Retinal pigment epithelial cell (primary cell): Measurements from ENCODE around the gene SYT2.
"Not testable (repeated sequence)": the region's sequence is repeated elsewhere in the genome, so short reads cannot be mapped to it uniquely, and the experiment has no call there.

Experiments used
- DNase-seq: peaks from one replicate; pipeline ENCODE4 v3.0.0-alpha.2; 2010; ENCODE audit warnings: low read depth
- H3K4me3 ChIP-seq: 2 replicates; pipeline ENCODE4 v1.5.1; 2011; ENCODE audit warnings: mild to moderate bottlenecking, low read length, control low read depth, moderate library complexity
- CTCF ChIP-seq: conservative IDR thresholded peaks from 2 replicates; pipeline ENCODE4 v1.5.1; 2011; ENCODE audit warnings: low read depth, low read length, control low read depth, inconsistent platforms

SYT2 gene

DNA sequence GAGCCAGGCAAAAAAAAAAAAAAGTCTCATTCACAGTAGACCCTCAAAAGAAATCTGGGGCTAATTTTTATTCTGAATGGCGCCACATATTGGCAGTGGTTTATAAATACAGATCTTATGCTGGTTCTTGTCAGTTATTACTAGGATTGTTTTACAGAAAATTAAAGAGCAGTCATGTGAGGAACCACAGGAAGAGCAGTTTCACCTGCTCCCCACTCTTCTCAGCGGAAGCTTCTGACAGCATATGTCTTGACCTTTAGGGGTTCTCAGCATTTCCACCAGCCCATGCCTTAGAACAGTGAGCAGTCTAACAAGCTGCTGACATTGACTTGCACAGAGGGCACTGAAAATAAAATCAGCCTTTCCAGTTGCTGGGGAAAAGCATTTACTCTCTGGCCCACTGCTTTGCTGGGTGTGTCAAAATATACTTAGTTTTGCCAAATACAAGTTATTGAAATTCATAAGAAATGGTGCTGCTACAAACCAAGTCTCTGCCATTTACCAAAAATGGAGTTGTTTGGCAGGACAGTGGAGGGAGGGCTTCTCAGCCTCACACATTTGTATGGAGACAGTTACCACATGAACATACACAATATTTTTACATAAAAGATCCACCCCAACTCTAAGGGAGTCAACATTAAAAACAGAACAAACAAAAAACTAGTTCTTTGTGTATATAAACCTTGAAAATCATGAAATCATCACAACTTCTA lies 144.2 kb downstream of the SYT2 start:
- DNase-seq, result no peak
- no peak overlapping the region for H3K4me3 ChIP-seq
- no peak for TF ChIP-seq CTCF

DNA sequence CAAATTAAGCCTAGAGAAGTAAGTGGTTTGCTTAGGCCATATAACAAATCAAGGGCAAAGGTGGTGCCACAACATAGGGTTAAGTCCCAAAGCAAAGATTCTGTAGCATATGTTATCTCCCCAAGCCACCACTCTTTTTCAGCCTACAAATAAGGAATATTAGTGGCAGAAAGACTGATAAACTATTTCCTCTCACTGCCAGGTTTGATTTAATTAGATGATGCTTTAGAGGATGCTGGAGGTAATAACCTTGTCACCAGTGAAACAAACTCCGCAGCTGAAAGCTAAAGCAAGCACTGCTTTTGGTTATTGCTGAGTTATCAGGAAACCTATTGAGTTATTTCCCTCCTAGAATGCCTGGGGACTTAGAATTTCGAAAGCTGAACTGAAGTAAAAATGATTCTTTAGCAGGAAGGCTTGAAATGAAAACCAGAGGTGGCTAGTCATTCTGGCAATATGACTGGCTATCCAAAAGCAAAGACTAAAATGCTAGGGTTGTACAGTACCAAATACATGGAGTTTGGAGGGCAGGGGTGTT lies 145.2 kb downstream of the SYT2 start:
- no peak overlapping the region for H3K4me3 ChIP-seq
- DNase-seq, result no peak
- TF ChIP-seq CTCF, result no peak

DNA sequence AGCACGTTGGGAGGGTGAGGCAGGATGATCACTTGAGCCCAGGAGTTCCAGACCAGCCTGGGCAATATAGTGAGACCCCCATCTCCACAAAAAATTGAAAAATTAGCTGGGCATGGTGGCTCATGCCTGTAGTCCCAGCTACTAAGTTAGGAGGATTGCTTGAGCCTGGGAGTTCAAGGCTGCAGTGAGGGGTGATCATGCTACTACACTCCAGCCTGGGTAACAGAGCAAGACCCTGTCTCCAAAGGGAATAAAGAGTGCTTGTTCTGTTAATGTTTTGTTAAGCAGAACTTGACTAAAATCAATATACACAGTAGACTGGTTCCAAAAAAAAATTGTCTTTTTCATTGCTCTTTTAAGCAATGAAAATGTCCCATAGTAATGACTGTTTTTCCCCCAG lies 146.4 kb downstream of the SYT2 start:
- no peak for DNase-seq
- no peak overlapping the region for H3K4me3 ChIP-seq
- no peak for TF ChIP-seq CTCF

GRCh38 chr1:202562444-202563060 lies 147.7 kb downstream of the SYT2 start:
- H3K4me3 ChIP-seq, result no peak overlapping the region
- DNase-seq, result no peak
- no peak for TF ChIP-seq CTCF

DNA sequence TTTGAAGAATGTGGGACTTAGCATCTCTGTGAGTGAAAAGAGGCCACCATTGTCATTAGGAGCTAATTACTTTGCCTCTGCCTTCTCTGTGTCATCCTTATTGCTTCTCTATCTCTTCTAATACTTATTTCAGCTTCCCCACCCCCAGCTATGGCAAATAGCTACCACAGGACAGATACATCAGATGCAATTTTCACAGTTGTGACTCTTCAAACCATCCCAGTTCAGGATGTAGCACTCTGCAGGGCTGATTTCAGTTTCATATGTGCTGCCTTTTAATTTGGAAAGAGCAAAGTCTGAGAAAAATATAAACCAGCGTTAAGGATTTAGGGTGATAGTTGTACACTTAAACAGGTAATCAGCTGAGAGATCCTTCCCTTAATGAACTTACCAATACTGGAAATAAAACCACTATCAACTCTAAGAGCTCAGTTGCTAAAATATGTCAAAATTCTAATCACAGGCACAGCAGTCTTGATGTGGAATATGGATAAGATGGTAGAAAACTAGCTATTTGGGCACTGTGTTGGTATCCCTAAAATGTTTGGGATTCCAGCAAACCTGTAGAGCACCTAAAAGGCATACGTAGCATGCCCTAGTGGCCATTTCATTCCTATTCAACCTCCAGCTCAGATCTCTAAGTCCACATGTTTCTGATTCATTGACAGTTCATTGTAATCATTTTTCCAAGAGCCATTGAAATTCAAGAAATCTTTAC lies 148.4 kb downstream of the SYT2 start:
- DNase-seq, result no peak
- TF ChIP-seq CTCF, result peak; percentile 31
- no peak overlapping the region for H3K4me3 ChIP-seq

GRCh38 chr1:202561240-202561639 lies 149.0 kb downstream of the SYT2 start:
- DNase-seq, result no peak
- H3K4me3 ChIP-seq, result no peak overlapping the region
- TF ChIP-seq CTCF, result no peak

DNA sequence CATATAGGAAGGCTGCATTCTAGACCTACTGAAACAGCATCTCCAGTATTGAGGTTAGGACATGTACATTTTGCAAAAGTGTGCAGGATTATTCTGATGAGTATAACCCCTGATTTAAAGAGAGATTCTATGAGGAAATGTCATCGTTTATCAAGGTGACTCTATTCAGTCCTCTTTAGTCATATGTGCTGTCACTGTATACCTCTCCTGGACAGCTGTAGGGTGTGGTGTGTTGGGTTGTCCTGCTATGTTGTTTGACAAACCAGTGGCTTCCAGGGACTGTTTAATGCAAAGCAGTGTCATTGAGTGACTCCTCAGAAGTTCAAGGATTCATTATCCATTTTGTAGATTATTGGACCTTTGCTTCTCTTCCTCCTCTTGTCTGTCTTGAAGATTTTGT lies 152.6 kb downstream of the SYT2 start:
- not testable (repeated sequence) for H3K4me3 ChIP-seq, DNase-seq

DNA sequence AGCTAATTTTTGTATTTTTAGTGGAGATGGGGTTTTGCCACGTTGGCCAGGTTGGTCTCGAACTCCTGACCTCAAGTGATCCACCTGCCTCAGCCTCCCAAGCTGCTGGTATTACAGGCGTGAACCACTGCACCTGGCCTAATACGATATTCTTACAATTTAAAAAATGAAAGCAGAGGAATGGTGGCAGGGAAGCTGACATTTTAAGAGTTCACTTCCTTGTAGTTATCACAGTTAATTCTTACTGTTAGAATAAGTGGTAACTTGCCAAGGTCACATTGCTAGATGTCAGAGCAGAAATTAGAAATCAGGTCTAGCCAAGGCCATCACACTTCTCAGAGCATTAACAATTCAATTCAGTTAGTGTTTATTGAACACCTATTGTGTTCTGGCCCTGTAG lies 154.2 kb downstream of the SYT2 start:
- H3K4me3 ChIP-seq, DNase-seq: not testable (repeated sequence)

GRCh38 chr1:202554619-202555018 lies 155.6 kb downstream of the SYT2 start:
- DNase-seq, H3K4me3 ChIP-seq: not testable (repeated sequence)
